Tibial nerve (tissue), 4 donors: ENCODE results near the gene NAP1L4. TPM values are rescaled to one million over a fixed set of nuclear protein-coding genes. Genes with fewer than 3 reads are reported as not detected.

Source experiments
- DNase-seq, 2 donors: peaks; one replicate each; pipeline ENCODE4 v3.0.0-alpha.2; 2019; ENCODE audit warnings: low spot score in 2 of 2
- H3K27ac ChIP-seq, 4 donors: fragments of 200-600 bp; sonication (generic) in 3 of 4; one replicate each; pipeline ENCODE4 v1.5.1; 2017 to 2019; ENCODE audit warnings: mild to moderate bottlenecking in 1 of 4
- H3K27me3 ChIP-seq, 2 donors: fragments of 200-600 bp; sonication (generic) in 1 of 2; one replicate each; pipeline versions ENCODE4 v1.5.1 to v1.6.0; 2017 to 2019
- H3K36me3 ChIP-seq, 3 donors: fragments of 200-600 bp; sonication (generic); one replicate each; pipeline ENCODE4 v1.5.1; 2018 to 2019
- H3K4me1 ChIP-seq, 4 donors: fragments of 200-600 bp; sonication (generic) in 3 of 4; one replicate each; pipeline ENCODE4 v1.5.1; 2017 to 2019
- H3K4me3 ChIP-seq, 4 donors: fragments of 200-600 bp; sonication (generic) in 3 of 4; one replicate each; pipeline ENCODE4 v1.5.1; 2017 to 2019; ENCODE audit warnings: mild to moderate bottlenecking in 1 of 4, moderate library complexity in 1 of 4
- H3K9me3 ChIP-seq, 4 donors: fragments of 200-600 bp; sonication (generic) in 3 of 4; one replicate each; pipeline ENCODE4 v1.5.1; 2017 to 2019
- CTCF ChIP-seq, 5 experiments: fragments of 200-600 bp in 3 of 5; fragments of 450-650 bp in 2 of 5; sonication (generic) in 3 of 5; IDR thresholded peaks; one replicate each; pipeline ENCODE4 v1.5.1; 2016 to 2019; ENCODE audit warnings: antibody characterized with exemption in 5 of 5, mild to moderate bottlenecking in 3 of 5, moderate library complexity in 2 of 5
- EP300 ChIP-seq, 2 donors: sonication (generic); formaldehyde crosslinking; IDR thresholded peaks; one replicate each; pipeline ENCODE4 v1.6.1; 2017; ENCODE audit warnings: antibody characterized with exemption in 2 of 2, mild to moderate bottlenecking in 1 of 2
- POLR2A ChIP-seq, 2 donors: fragments of 450-650 bp; IDR thresholded peaks; one replicate each; pipeline ENCODE4 v1.6.1; 2017; ENCODE audit warnings: antibody characterized with exemption in 2 of 2, mild to moderate bottlenecking in 2 of 2, moderate library complexity in 2 of 2
- WGBS, 2 donors: methylation state at CpG; one replicate each; pipeline ENCODE4 v1.1.5; 2018; 5-methylcytosine and 5-hydroxymethylcytosine counted together
- total RNA-seq, 4 donors: library from RNA; depleted of rRNA; stranded (reverse); fragments of >200 nt; gene quantifications; one replicate each; pipeline ENCODE4 v1.1.0, GENCODE V29; 2016

Gene NAP1L4
- total RNA-seq, 4 donors from 2014 or later: 94.3 to 129 (median 111) TPM

GRCh38 chr11:3016861-3017260 lies 24.7 kb upstream of the NAP1L4 start:
- H3K27ac ChIP-seq: no peak overlapping the region
- H3K27me3 ChIP-seq: no peaks in the 10 kb centered on the region
- peaks cover 4 to 91% (median 13%) of the 10 kb centered on the region in 3 donors for H3K36me3 ChIP-seq
- no peaks in the 10 kb centered on the region for H3K9me3 ChIP-seq
- TF ChIP-seq CTCF (IDR thresholded peaks at IDR 0.05) (no peak), EP300 (IDR thresholded peaks at IDR 0.05) (no peak), POLR2A (IDR thresholded peaks at IDR 0.05) (no peak)
- no peak for DNase-seq
- peaks cover 0 to 23% (median 0%) of the 10 kb centered on the region in 4 donors for H3K4me1 ChIP-seq
- WGBS, 2 donors: 87 to 91% methylated on average over 11 of the region's 11 CpGs
- H3K4me3 ChIP-seq: no peak overlapping the region

GRCh38 chr11:3015796-3016195 lies 23.7 kb upstream of the NAP1L4 start:
- peaks cover 0 to 14% (median 0%) of the 10 kb centered on the region in 4 donors for H3K4me1 ChIP-seq
- no peaks in the 10 kb centered on the region for H3K9me3 ChIP-seq
- H3K4me3 ChIP-seq: no peak overlapping the region
- no peak for TF ChIP-seq EP300 (IDR thresholded peaks at IDR 0.05)
- peak overlapping the region in 1 of 4 donors; percentile 36 for H3K27ac ChIP-seq
- H3K36me3 ChIP-seq: peaks cover 4 to 99% (median 16%) of the 10 kb centered on the region in 3 donors
- H3K27me3 ChIP-seq: no peaks in the 10 kb centered on the region
- no peak for DNase-seq
- whole genome bisulfite sequencing, 2 donors: 85 to 86% methylated on average over 9 to 10 of the region's 10 CpGs

DNA sequence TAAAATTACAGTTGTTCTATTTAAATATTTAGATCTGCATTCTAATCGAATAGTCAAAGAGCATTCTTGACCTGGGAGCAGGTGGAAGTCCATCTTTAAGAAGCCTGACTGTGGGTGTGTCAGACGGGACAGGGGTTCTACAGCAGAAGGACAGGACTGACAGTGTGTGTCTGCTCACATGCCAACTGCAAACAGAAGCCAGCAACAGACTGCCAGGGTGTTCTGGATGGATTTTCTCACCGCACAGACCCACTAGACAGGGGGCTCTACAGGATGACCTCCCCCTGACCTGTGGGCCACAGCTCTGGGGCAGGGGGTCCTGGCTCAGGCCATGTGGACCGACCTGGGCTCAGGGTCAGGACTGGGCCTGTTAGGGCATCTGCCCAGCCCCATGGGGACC lies 22.8 kb upstream of the NAP1L4 start:
- peaks cover 0 to 8% (median 0%) of the 10 kb centered on the region in 4 donors for H3K4me1 ChIP-seq
- WGBS, 2 donors: 91% methylated on average over 3 to 4 of the region's 4 CpGs
- peaks cover 4 to 99% (median 16%) of the 10 kb centered on the region in 3 donors for H3K36me3 ChIP-seq
- H3K27ac ChIP-seq: peak overlapping the region in 2 of 4 donors; percentile 43
- DNase-seq: no peak
- no peak for TF ChIP-seq EP300 (IDR thresholded peaks at IDR 0.05)
- TF ChIP-seq CTCF (IDR thresholded peaks at IDR 0.05): no peak
- no peak for TF ChIP-seq POLR2A (IDR thresholded peaks at IDR 0.05)
- no peak overlapping the region for H3K4me3 ChIP-seq
- no peaks in the 10 kb centered on the region for H3K27me3 ChIP-seq
- H3K9me3 ChIP-seq: no peaks in the 10 kb centered on the region

GRCh38 chr11:3014057-3014938 lies 22.2 kb upstream of the NAP1L4 start:
- H3K4me3 ChIP-seq: no peak overlapping the region
- H3K4me1 ChIP-seq: peaks cover 0 to 8% (median 0%) of the 10 kb centered on the region in 4 donors
- H3K36me3 ChIP-seq: peaks cover 4 to 99% (median 16%) of the 10 kb centered on the region in 3 donors
- peak overlapping the region in 2 of 4 donors; percentile 43 for H3K27ac ChIP-seq
- TF ChIP-seq POLR2A (IDR thresholded peaks at IDR 0.05): no peak
- TF ChIP-seq CTCF (IDR thresholded peaks at IDR 0.05): no peak
- no peak for TF ChIP-seq EP300 (IDR thresholded peaks at IDR 0.05)
- no peaks in the 10 kb centered on the region for H3K27me3 ChIP-seq
- no peaks in the 10 kb centered on the region for H3K9me3 ChIP-seq
- WGBS, 2 donors: 62 to 80% methylated on average over 16 of the region's 16 CpGs
- DNase-seq: no peak

DNA sequence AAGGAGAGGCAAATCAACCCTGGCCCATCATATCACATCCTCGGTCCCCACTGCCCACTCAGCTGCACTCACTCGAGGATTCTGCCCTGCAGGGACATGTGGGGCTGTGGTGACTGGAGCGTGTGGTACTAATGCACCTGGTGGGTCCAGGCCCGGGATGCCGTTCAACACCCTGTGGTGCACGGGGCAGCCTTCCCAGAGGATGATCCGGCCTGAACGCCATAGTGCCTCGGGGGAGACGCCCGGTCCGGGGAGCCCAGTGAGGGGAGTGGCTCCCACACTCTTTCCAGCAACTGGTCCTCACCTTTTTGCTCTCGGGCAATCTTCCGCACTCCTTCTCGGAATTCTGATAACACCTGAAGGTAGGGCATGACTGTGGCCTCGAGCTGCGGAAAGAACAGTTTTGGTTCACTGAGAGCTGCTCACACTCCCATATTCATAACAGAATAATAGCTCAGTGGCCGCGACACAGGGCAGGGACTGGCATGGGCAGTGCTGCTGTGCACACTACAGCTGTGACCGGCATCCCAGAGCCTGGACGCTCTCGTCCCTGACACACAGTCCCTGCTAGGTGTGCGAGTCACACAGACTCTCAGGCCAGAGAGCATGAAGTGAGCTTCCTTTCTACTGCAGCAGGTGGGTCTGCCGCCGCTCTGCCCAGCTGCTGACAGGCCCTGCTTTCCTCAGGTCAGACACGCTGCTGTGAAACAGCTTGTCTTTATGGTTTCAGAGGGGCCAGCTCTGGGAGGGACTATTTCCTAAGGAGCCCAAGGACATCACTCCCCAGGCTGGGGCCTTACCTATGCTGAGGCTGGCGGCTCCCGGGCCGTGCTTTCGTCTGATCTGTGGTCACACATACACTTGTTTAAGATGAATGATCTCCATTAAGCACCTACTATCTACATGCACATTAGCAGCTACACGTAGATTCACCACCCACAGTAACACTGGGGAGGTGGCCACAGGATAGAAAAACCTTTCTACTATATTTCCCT lies 20.1 kb upstream of the NAP1L4 start:
- no peak for DNase-seq
- Histone ChIP-seq H3K36me3 (peaks cover 4 to 99% (median 16%) of the 10 kb centered on the region in 3 donors), H3K4me3 (no peak overlapping the region), H3K9me3 (no peaks in the 10 kb centered on the region), H3K4me1 (peaks cover 0 to 8% (median 0%) of the 10 kb centered on the region in 4 donors), H3K27ac (no peak overlapping the region), H3K27me3 (no peaks in the 10 kb centered on the region)
- TF ChIP-seq POLR2A (IDR thresholded peaks at IDR 0.05): no peak
- TF ChIP-seq EP300 (IDR thresholded peaks at IDR 0.05): no peak
- no peak for TF ChIP-seq CTCF (IDR thresholded peaks at IDR 0.05)
- 93 to 95% methylated on average over 31 of the region's 31 CpGs for WGBS, 2 donors
